Activated T-cell treated with anti-CD3 and anti-CD28 coated beads for 48 hours (primary cell): ENCODE results near the gene TES.

Source experiments
- DNase-seq: peaks from one replicate; pipeline ENCODE4 v3.0.0-alpha.2; 2020; ENCODE audit warnings: low read depth

TES gene

DNA sequence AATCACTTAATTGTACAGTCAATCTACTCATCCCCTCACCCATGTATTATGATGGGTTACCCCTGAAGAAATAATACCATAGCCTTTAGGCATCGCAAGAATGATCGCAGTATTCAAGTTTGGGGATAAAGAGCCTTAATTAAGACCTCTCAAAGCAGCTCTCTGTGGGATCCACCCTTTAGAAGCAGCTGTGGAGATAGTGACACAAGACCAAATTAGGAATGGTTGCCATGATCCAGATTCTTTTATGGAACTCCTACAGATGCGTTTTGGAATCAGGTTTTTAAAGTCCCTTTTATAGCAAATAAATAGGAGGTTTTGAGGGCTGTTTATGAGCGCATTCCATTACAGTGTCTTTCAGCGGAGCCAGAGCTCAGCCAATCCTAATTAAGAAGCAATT is 12.2 kb downstream of the TES start:
- DNase-seq = no peak

DNA sequence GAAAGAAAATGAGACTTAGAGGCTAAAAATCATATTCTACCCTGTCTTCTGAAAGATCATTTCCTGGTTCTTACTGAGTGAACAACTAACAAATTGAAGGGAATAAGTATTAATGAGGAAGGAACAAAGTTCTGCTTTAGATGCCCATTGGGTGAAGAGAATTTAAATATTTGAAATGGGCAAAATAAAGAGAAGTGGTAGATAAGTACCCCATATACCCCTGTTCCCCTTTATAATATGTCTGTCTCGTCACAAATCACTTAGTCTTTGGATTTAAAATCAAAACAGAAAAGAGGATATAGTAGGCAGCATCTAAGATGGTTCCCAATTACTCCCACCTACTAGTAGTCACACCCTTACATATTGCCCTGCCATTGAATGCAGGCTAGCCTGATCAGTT is 13.2 kb downstream of the TES start:
- DNase-seq = no peak

DNA sequence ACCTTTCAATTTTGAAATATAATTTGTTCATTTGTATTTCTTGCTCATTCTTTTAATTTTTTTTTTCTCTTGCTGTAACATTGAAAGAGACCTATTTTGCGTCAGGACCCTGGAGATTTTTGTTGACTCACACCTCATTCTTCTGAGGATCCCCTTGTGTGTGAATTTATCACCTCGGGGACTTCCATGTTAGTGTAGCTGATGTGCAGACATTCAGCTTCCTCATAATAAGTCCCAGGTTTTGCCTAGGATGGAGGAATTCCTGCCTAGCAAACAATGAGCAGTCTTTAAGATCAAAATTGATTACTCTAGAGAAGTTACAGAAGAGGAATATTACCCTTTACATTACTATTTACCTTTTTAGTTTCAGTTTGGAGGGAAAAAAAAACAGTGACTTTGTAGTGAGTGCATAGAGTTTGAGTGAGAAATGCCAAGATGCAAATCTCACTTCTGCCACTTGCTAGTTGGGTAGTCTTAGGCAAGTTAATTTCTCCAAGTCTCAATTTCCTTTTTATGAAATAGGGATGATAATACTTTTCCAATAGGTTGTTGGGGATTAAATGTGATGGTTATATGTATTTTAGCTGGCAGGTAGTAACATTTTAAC is 14.3 kb downstream of the TES start:
- DNase-seq = no peak

DNA sequence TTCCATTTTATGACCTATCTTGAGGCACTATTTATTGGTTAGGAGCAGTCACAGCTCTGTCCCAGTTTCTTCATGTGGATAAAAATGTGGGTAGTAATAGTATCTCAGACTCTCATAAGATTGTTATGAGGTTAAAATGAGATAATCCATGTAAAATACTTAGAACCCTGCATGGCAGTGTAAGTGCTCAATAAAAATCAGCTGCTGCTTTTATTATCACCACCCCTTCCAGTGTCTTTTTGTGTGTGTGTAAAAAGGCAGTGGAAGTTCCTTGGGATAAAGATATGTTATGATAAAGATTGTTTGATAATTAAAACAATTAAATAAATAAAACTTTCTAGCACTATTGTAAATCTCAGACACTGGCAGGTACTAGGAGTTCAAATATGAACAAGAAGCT is 15.5 kb downstream of the TES start:
- no peak for DNase-seq

DNA sequence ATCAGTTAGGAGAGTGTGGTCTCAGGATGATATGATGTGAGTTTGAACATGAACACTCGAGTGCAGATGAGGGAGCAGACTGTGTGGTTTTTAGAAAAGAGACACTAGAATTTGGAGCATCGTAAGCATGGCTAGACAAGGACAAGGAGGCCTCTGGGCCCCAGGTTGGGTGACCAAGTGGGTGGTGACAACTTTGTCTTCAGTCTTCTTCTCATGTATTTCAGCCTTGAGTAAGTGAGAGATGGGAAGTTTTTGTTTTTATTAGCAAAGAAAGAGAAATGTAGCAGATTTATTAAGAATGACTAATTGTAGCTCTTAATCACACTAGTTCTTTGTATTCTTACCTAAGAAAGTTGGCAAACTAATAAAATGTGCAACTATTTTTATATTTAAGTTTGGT is 16.3 kb downstream of the TES start:
- no peak for DNase-seq

DNA sequence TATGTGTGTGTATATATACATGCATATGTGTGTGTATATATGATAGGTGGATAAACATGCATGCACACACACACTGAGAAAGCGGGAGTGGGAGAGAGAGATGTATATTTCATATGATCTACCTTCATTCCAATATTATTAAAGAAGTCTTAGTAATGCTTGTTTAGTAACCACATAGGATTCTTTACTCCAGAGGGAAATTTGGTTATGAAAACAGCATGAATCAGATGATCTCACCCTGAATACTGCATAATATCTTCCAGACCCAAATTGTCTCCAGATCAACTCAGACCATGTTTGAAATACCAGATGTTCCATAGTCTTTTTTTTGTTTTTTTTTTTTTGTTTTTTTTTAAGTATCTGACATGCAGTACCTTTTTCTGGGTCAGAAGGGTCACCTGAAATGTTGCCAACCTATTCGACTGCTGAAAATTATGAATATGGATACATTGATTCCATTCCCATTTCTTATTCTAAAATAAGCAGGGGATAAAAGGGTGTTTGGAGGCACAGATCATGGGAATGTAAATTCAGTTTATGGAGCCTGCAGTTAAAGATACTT is 17.4 kb downstream of the TES start:
- DNase-seq = no peak

DNA sequence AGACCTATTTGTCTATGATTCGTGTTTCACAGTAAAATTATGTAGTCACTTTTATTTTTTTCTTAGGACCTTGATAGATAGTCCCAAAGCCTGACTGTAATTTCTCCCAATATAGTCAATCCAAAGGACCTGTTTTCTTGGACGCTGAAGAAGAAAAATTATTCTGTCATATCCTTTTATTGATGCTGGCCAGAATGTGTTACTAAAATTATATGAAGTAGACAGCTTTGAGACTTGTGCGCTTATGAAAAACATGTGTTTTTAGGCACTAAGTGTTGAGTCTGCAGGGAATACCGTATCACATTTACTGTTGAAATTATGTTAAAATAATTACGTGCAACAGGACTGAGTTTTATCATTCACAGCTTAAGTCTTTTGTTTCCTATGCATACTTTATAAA is 17.9 kb downstream of the TES start:
- no peak for DNase-seq

DNA sequence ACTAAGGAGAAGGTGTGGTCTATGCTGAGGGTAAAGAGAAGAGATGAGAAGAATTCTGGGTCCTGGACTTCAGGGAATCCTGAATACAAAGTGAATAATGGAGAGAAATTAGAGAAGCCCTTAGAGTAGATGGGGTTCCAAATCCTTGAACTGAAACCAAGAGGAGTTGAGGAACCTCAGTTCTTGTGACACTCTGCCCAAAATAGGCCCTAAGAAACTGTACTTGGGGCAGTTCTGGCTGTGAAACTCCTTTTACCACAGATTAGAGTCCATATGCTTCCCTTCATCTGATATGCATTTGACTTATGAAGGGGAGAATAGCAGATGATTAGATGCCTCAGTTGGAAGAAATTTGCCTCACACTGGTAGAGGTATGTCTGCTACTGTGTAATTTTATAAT is 19.0 kb downstream of the TES start:
- DNase-seq = no peak

DNA sequence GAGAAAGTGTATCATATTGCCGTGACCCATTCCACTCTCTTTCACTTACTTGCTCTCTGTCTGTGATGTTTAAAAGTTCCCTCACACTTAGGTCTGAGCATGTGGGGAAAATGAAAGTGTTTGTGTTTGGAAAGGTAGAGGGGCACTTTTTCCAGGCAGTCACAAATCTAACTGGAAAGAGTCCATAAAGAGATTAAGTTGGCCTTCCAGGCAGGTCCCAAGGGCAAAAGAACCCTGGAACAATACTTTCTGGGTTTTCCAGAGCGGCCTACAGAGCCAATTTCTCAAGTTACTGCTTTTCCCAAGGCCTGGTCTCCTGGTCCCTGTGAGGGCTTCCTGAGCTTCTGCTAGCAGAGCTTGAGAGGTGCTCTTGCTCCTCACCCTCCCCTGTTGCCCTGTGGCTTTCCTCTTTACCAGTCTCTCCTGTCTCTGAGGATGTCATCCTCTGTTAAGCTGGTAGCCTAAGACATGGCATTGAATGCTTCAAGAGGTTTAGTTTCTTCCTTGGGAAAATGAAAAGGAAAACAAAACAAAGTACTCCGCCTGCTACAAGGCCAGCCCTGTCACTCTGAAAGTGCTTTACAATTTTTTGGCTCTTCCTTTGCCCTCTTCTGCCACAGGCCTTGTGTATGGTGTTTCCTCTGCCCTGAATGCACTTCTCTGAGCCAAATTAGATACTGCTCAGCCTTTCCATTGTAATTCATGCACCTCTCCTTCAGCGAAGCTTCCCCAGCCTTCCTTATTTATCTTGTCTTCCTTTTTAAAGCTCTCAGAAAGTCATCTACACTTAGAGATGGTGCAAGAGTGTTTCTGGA is 20.1 kb downstream of the TES start:
- DNase-seq = no peak

DNA sequence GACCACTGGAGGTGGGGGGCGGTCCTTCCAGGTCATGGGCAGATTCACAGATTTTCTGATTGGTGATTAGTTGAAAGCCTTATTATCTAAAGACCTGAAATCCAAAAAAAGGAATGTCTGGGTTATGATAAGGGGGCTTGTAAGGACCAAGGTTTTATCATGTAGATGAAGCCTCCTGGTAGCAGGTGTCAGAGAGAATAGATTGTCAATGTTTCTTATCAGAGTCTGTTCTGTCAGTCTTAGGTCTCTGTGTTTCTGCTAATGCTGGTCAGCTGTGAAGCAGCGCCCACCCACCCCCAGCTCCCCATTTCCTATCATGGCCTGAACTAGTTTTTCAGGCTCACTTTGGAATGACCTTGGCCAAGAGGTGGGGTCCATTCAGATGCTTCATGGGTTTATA is 21.2 kb downstream of the TES start:
- DNase-seq = no peak

DNA sequence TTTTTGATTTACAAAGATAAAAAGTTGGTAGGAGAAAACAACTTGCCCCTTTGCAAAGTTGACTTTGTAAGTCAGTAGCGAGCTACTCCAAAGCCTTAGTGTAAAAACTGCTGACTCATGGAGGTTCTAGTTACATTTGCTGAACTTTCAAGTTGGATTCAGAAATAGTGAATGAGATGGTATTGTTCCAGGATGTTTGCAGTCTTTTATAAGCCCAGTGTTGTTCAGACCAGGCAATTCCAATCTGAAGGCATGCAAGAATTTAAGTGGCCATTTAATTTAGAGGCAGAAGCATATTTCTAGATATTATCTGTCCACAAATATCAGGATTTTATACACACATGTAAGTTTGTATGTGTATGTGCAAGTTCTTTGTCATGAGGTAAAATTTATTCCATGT is 21.6 kb downstream of the TES start:
- DNase-seq = no peak

DNA sequence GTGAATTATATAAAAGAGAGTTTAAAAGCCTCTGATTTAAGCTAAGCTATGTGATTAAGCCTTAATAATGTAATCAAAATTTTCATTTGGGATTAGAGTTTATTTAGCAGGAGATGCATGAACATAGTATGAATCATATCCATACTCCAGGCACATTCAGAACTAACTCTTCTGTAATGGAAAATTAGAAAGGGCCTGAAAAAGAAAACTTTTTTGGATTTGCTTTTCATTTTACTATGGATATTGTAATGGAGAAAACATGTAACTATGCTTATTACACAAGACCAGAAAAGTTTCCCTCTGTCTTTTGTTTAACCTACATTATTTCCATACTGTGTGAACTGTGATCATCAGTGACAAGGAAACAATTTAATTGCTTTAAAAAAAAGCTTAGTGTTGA is 22.0 kb downstream of the TES start:
- no peak for DNase-seq

DNA sequence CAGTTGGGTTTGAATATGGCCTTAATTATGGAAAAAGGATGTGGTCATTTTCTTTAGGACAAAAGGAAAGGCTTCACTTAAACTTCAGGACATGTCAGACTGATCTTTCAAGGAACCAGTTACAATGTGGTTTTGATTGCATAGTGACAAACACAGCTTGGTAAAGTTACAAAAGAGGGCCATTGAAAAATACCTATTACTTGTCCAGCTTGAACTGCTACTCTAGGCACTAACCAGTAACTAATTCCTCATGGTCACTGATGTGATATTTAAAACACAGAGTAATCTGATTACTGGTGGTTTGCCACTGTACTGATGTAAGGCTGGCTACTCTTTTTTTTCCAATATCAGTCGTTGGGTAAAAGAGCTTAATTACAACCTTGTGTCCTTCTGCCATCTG is 22.6 kb downstream of the TES start:
- DNase-seq = no peak

DNA sequence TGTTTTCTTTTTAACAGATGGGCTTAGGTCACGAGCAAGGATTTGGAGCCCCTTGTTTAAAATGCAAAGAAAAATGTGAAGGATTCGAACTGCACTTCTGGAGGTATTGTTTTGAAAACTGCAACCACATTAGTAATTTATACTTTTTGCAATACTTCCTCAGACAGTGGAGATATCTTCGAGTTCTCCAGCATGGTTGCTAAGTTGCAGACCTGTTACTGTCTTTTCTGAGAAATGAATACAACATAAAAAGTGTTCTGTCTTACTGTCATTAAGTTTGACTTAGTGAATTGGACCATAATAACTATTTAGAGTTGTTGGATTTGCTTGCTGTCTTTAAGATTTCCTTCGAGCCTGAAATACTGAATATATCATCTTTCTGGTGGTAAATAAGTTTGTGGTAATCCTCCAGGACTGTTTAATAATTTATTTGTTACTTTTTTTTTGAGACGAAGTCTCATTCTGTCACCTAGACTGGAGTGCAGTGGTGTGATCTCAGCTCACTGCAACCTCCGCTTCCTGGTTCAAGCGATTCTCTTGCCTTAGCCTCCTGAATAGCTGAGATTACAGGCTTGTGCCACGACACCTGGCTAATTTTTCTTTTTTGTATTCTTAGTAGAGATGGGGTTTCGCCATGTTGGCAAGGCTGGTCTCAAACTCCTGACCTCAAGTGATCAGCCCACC is 24.3 kb downstream of the TES start:
- DNase-seq = no peak

DNA sequence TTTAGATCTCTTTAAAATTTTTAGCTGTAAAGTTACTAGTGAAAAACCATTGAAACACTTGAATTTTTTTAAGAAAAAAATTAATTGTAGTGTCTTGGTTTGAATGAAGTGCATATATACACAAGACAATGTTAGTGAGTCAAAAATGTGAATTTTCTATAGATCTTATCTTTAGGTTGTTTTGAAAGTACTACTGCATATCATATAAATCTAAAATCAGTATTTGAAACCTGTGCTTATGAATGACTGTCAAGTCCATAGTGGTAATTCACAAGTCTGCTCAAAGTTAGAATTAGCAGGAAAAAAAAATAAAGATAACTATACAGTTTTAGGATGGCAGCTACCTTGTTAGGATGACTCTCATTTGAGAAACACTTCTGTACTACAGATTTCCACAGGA is 25.0 kb downstream of the TES start:
- no peak for DNase-seq

DNA sequence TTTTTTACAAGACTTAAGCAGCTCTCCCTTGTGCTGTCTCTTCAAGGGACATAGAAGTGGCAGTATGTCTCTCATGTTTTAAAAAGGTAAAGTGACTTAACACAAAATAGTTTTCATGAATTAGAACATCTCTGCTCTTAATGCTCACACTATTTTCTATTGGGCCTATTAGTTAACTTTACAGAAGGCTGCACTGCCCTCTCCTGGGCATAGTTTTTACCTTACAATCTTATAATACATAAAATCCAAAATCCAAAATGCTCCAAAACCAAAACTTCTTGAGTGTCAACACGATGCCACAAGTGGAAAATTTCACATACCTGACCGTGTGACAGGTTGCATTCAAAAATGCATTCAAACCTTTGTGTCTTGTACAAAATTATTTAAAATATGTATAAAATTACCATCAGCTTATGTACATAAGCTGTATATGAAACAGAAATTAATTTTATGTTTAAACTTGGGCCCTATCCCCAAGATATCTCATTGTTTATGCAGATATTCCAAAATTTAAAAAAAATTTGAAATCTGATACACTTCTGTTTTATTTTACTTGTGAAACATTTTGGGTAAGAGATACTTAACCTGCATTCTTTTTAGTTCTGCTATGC is 25.8 kb downstream of the TES start:
- peak; percentile 13 for DNase-seq

DNA sequence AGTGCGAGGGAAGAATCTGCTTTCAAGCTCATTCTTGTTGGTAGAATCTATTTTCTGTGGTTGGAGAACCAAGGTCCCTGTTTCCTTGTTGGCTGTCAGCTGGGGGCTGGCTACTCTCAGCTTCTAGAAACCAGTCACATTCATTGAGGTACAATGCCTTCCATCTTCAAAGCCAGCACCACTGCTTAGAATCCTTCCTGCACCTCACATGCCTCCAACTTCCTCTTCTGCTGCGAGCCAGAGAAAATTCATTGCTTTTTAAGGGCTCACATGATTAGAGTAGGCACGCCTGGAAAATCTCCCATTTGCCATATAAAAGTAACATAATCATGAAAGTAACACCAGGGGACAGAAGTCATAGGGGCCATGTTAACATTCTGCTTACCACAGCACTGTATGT is 28.7 kb downstream of the TES start:
- DNase-seq = no peak

DNA sequence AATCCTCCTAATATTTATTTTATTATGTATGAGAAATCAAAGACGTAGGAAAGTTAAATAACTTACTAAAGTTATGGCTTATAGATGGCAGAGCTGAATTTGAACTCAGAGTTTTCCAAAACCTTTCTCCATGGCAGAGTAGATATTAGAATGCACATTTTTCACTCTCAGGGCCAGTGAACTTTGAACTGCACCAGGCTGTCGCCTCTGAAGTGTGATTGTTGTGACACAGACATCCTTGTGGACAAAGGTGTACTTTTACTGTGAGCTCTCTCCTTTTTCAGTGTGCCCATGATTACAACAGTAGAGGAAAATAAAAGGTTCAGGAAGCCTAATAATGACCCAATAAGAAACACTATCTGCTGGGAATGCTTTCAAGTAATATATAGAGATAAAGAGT is 29.1 kb downstream of the TES start:
- DNase-seq = no peak

DNA sequence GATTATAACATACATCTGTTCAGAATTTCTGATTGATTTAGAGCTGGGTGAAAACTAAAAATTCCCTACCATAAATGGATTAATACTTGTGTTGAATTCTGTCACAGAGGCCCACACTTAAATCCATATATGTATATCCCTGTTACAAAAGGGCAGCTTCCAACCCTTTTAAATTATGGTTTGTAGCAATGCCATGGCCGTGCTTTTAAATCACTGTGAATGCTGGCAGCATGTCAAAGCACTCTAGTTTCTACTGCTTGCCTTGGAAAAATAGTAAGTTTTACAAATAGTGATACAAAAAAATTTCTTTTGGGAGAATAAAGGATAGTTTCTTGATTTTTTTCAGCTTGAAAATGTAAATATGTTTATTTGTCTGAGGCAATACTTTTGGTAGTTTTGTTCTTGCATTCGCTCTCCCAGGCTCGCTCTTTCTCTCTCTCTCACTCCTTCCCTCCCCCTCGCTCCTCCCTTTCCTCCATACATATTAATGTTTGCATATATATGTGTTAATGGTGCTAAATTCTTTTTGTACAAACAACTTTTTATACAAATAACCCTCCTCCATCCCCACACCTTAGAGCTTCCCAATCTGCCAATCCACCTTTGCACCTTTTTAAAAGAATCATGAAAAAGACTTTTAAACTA is 29.8 kb downstream of the TES start:
- no peak for DNase-seq

DNA sequence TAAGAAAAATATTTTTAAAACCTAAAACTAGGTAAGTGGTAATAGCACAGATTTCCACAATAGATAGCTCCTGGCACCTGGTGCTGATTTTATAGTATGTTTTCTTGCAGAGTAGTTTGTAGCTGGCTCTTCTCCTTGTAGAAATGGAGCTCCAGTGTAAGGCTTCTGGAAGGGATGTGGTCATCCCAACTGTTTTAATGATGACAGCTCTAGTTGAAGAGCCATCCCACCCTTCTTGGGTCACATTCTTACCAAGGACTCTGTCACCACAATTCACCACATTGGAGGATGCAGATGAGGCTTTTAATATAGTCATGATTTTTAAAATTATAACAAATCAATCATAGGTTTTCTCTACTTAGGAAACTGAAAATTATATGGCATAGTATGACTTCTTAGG is 31.0 kb downstream of the TES start:
- DNase-seq = no peak

DNA sequence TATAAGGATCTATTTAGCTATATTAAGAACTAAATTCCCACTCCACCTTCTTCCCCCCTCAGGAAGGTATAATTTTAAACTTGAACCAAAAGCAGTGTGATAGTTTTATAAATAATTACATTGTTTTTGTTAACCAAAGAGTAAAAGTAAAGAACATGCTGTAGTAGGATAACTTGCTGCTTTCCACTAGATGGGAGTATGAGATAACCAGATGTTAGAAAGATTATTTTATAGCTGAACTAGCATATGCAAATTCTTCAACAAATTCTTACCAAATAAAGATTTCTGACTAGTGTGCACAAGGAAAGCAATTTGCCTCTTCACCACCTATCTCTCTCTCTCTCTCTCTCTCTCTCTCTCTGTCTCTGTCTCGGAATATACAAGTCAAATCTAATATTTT is 31.8 kb downstream of the TES start:
- DNase-seq = no peak

DNA sequence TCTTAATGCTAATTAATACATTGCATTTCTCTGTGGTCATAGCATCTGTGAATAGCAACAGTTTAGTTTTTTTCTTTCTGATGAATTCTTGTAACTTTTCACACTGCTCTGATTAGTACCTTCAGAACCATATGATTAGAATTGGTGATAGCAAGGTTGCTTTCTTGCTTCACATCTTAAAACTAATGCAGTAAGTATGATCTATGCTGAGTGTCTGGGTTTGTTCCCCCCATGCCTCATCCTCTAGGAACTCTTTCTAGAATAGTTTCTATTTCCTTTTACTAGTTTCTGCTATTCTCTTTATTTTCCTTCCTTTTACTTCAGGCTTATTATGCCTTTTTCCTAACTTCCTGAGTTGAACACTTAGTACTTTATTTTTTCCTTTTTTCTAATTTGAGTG is 32.4 kb downstream of the TES start:
- DNase-seq = no peak
